ENCODE measurements around the gene TYSND1.

- no peak for TF ChIP-seq CTCF (IDR thresholded peaks at IDR 0.05)
- no peak for TF ChIP-seq POLR2AphosphoS5 (IDR thresholded peaks at IDR 0.05; ENCODE audit: low read depth, low read length)
- no peak for TF ChIP-seq TCF7L2 (IDR thresholded peaks at IDR 0.05; ENCODE audit: low read depth, low read length)
- TF ChIP-seq SIN3A (IDR thresholded peaks at IDR 0.05; ENCODE audit: borderline replicate concordance, insufficient read depth, low read depth, low read length) = no peak
- no peak for TF ChIP-seq REST (IDR thresholded peaks at IDR 0.05; ENCODE audit: insufficient read depth in 1 of 2, low read depth in 2 of 2, low read length in 1 of 2)
These were observed 48.2 kb downstream of the TYSND1 start for GRCh38 chr10:70098271-70098670.

Measured in Panc1 (cell line).